AG04450 (cell line): ENCODE results near the gene KRTAP21-1. TPM values are rescaled to one million over a fixed set of nuclear protein-coding genes. Genes with fewer than 3 reads are reported as not detected.

Source experiments
- CTCF ChIA-PET: fragments of 300-600, 350-600 bp; formaldehyde crosslinking; extraction: SDS; loops from one replicate; lab custom pipeline; 2022; ENCODE audit warnings: antibody characterized with exemption, inconsistent platforms; lab: Charles Lee
- POLR2A ChIA-PET: fragments of 350-600 bp; formaldehyde crosslinking; extraction: SDS; loops from one replicate; lab custom pipeline; 2021; ENCODE audit warnings: antibody characterized with exemption, inconsistent platforms; lab: Yijun Ruan, JAX
- DNase-seq: peaks from one replicate; pipeline ENCODE4 v3.0.0-alpha.2; 2011; ENCODE audit warnings: low read depth, low spot score
- H3K27ac ChIP-seq: one replicate; pipeline ENCODE4 v1.5.1; 2012; ENCODE audit warnings: low read depth, low read length, control low read depth
- H3K27me3 ChIP-seq: one replicate; pipeline ENCODE4 v1.6.0; 2012; ENCODE audit warnings: low read length; ENCODE audit not compliant: control insufficient read depth, insufficient read depth
- H3K4me3 ChIP-seq: 2 replicates; pipeline ENCODE4 v1.5.1; 2011; ENCODE audit warnings: mild to moderate bottlenecking, low read depth, low read length, control low read depth
- H3K9me3 ChIP-seq: 2 replicates; pipeline ENCODE4 v1.5.1; 2012; ENCODE audit warnings: low read length; ENCODE audit not compliant: control insufficient read depth, insufficient read depth
- CTCF ChIP-seq: IDR thresholded peaks from 2 replicates; pipeline ENCODE4 v1.5.1; 2011; ENCODE audit warnings: low read depth, low read length, control low read depth, inconsistent platforms
- polyA plus RNA-seq: library from polyadenylated mRNA; depleted of rRNA; stranded (reverse); fragments of >200 nt; gene quantifications from 2 replicates; pipeline ENCODE4 v1.2.3, GENCODE V29; 2011

Gene KRTAP21-1
- polyA plus RNA-seq, 1 experiment, result not detected

- Histone ChIP-seq H3K9me3 (peaks cover 6% of the 10 kb centered on the region), H3K27me3 (no peaks in the 10 kb centered on the region), H3K27ac (no peak overlapping the region), H3K4me3 (no peak overlapping the region)
- ChIA-PET CTCF (no interaction called here), POLR2A (no interaction called here)
- DNase-seq, result no peak
- TF ChIP-seq CTCF, result no peak
These were observed 5.5 kb upstream of the KRTAP21-1 start for GRCh38 chr21:30760776-30761175.

GRCh38 chr21:30758306-30758705 lies 3.1 kb upstream of the KRTAP21-1 start:
- Histone ChIP-seq H3K9me3 (peaks cover 10% of the 10 kb centered on the region), H3K27ac (no peak overlapping the region), H3K27me3 (no peaks in the 10 kb centered on the region), H3K4me3 (no peak overlapping the region)
- ChIA-PET CTCF (no interaction called here), POLR2A (no interaction called here)
- TF ChIP-seq CTCF, result no peak
- DNase-seq, result no peak

- peaks cover 8% of the 10 kb centered on the region; the same call in 1 of the 2 replicates for H3K9me3 ChIP-seq
- no peaks in the 10 kb centered on the region for H3K27me3 ChIP-seq
- CTCF ChIA-PET, result no interaction called here
- no peak for DNase-seq
- TF ChIP-seq CTCF, result no peak
- no peak within 1 kb of the TSS for H3K4me3 ChIP-seq
- POLR2A ChIA-PET, result no interaction called here
- H3K27ac ChIP-seq, result no peak within 1 kb of the TSS
These were observed 8.1 kb downstream of the KRTAP21-1 start, which contains the start of gene KRTAP21-2 for GRCh38 chr21:30747159-30747558. KRTAP21-2 (minus strand) TSS chr21:30747259; CDS start chr21:30747202, 57 bp downstream.

- POLR2A ChIA-PET, result no interaction called here
- TF ChIP-seq CTCF, result no peak
- Histone ChIP-seq H3K27me3 (no peaks in the 10 kb centered on the region), H3K9me3 (peaks cover 9% of the 10 kb centered on the region; the same call in 1 of the 2 replicates), H3K27ac (no peak overlapping the region), H3K4me3 (no peak overlapping the region)
- DNase-seq, result no peak
- CTCF ChIA-PET, result no interaction called here
These were observed 14.8 kb downstream of the KRTAP21-1 start for GRCh38 chr21:30740462-30740861.

GRCh38 chr21:30733026-30733425 lies 22.2 kb downstream of the KRTAP21-1 start:
- no peak for DNase-seq
- TF ChIP-seq CTCF, result no peak
- no peaks in the 10 kb centered on the region for H3K27me3 ChIP-seq
- H3K4me3 ChIP-seq, result no peak overlapping the region
- H3K27ac ChIP-seq, result no peak overlapping the region
- CTCF ChIA-PET, result no interaction called here
- no peaks in the 10 kb centered on the region for H3K9me3 ChIP-seq
- POLR2A ChIA-PET, result no interaction called here
